Ovary (tissue), 9 donors: ENCODE data around the gene SAMMSON. TPM values are rescaled to one million over a fixed set of nuclear protein-coding genes. Genes with fewer than 3 reads are reported as not detected.

Experiments used
- DNase-seq, 5 donors: peaks; one replicate each; pipeline ENCODE4 v3.0.0-alpha.2; 2019 to 2020
- H3K27ac ChIP-seq, 2 donors: fragments of 200-600 bp; one replicate each; pipeline versions ENCODE4 v1.5.1 to v1.8.0; 2019 to 2022
- H3K27me3 ChIP-seq: fragments of 200-600 bp; one replicate; pipeline ENCODE4 v1.8.0; 2022
- H3K36me3 ChIP-seq: fragments of 200-600 bp; sonication (generic); one replicate; pipeline ENCODE4 v1.5.1; 2019
- H3K4me1 ChIP-seq: one replicate; pipeline ENCODE4 v1.8.1; 2013; ENCODE audit warnings: mild to moderate bottlenecking, moderate library complexity; ENCODE audit not compliant: insufficient read depth
- H3K4me3 ChIP-seq: fragments of 200-600 bp; sonication (generic); one replicate; pipeline ENCODE4 v1.5.1; 2017
- H3K9me3 ChIP-seq, 2 donors: fragments of 200-600 bp in 1 of 2; sonication (generic) in 1 of 2; one replicate each; pipeline versions ENCODE4 v1.5.1 to v1.8.1; 2013 to 2019; ENCODE audit warnings: mild to moderate bottlenecking in 1 of 2, moderate library complexity in 1 of 2
- CTCF ChIP-seq, 3 donors: fragments of 450-650 bp in 2 of 3; fragments of 200-600 bp in 1 of 3; IDR thresholded peaks; one replicate each; pipeline versions ENCODE4 v1.5.1 to v1.8.0; 2016 to 2022; ENCODE audit warnings: antibody characterized with exemption in 3 of 3, mild to moderate bottlenecking in 1 of 3
- EP300 ChIP-seq: sonication (generic); formaldehyde crosslinking; IDR thresholded peaks from one replicate; pipeline ENCODE4 v1.6.1; 2017; ENCODE audit warnings: antibody characterized with exemption
- POLR2A ChIP-seq: fragments of 450-650 bp; IDR thresholded peaks from one replicate; pipeline ENCODE4 v1.6.1; 2017; ENCODE audit warnings: antibody characterized with exemption, mild to moderate bottlenecking, moderate library complexity
- WGBS, 3 donors: extraction: QIAGEN DNeasy Blood & Tissue Kit in 1 of 3; methylation state at CpG; one replicate each; pipeline versions ENCODE4 v1.1.5 to v1.1.7; 2013 to 2017; 5-methylcytosine and 5-hydroxymethylcytosine counted together
- intact Hi-C, 4 donors: fragments of 100-400 bp; cut with DNase I; formaldehyde crosslinking; loops; one replicate each; pipeline versions ENCODE4 v1.11.0 to v1.15.1; 2022 to 2023
- polyA plus RNA-seq, 2 donors: library from polyadenylated mRNA; stranded (reverse); fragments of 200-250 nt in 1 of 2; fragments of 350-450 nt in 1 of 2; fragmentation: Illumina TruSeq in 1 of 2; extraction: RNeasy Lipid Tissue Mini Kit (QIAGEN cat#74804) in 1 of 2; gene quantifications; one replicate each; pipeline ENCODE4 v1.2.3, GENCODE V29; 2013 to 2014
- total RNA-seq, 7 donors: library from RNA; depleted of rRNA in 2 of 7; stranded (reverse); fragments of >200 nt in 2 of 7; fragmentation: NEBNext Ultra II Directional in 3 of 7; extraction: Animal tissue kit (Norgen Biotek cat#: 25700) in 3 of 7; gene quantifications; one replicate each; pipeline versions ENCODE4 v1.1.0 to v1.2.4, GENCODE V29; 2016 to 2023
- donor health status: DM: no; HTN: no; CAD: no; lungs with moderate emphysema.
- donor health status: DM: no; HTN: no; CAD: no.
- donor health status: Bipolar disorder and iron deficiency.
- donor health status: DM: yes; HTN: yes; CAD: no.
- donor health status: DM: no; HTN: no; CAD: no.
- donor health status: DM: yes; HTN: yes; CAD: no.

Gene SAMMSON
- total and polyA plus RNA-seq, 9 donors = 0.20 to 0.57 (median 0.31) TPM; not detected in 1

- H3K4me1 ChIP-seq = peaks cover 3% of the 10 kb centered on the region
- H3K27ac ChIP-seq = no peak overlapping the region
- H3K9me3 ChIP-seq = no peaks in the 10 kb centered on the region
- no peak for DNase-seq
- no peak overlapping the region for H3K4me3 ChIP-seq
- WGBS, 3 donors = 12 to 19% (median 16%) methylated on average over 4 of the region's 4 CpGs
- no peaks in the 10 kb centered on the region for H3K27me3 ChIP-seq
- TF ChIP-seq CTCF (IDR thresholded peaks at IDR 0.05) (no peak), POLR2A (no peak), EP300 (no peak)
- no peaks in the 10 kb centered on the region for H3K36me3 ChIP-seq
- intact Hi-C loops = no loop called here
These were observed 1.1 kb downstream of the SAMMSON start for GRCh38 chr3:70000563-70001081.

GRCh38 chr3:70003119-70003518, 3.6 kb downstream of the SAMMSON start:
- intact Hi-C loops = no loop called here
- TF ChIP-seq CTCF (IDR thresholded peaks at IDR 0.05) (no peak), EP300 (no peak), POLR2A (no peak)
- Histone ChIP-seq H3K4me3 (no peak overlapping the region), H3K27me3 (no peaks in the 10 kb centered on the region), H3K27ac (no peak overlapping the region), H3K9me3 (no peaks in the 10 kb centered on the region), H3K4me1 (peaks cover 3% of the 10 kb centered on the region), H3K36me3 (no peaks in the 10 kb centered on the region)
- no peak for DNase-seq

- no peaks in the 10 kb centered on the region for H3K4me1 ChIP-seq
- H3K27ac ChIP-seq = no peak overlapping the region
- no peaks in the 10 kb centered on the region for H3K36me3 ChIP-seq
- WGBS, 3 donors = 83 to 91% (median 90%) methylated on average over 4 of the region's 4 CpGs
- H3K27me3 ChIP-seq = no peaks in the 10 kb centered on the region
- intact Hi-C loops = no loop called here
- TF ChIP-seq EP300 (no peak), CTCF (IDR thresholded peaks at IDR 0.05) (no peak)
- no peak overlapping the region for H3K4me3 ChIP-seq
- no peaks in the 10 kb centered on the region for H3K9me3 ChIP-seq
- DNase-seq = no peak
These were observed 6.6 kb downstream of the SAMMSON start for GRCh38 chr3:70006089-70006488.

GRCh38 chr3:70010346-70010745, 10.8 kb downstream of the SAMMSON start:
- WGBS, 3 donors = 89 to 93% (median 90%) methylated on average over 2 of the region's 2 CpGs
- Histone ChIP-seq H3K27ac (no peak overlapping the region), H3K9me3 (no peaks in the 10 kb centered on the region), H3K36me3 (no peaks in the 10 kb centered on the region), H3K27me3 (no peaks in the 10 kb centered on the region), H3K4me1 (no peaks in the 10 kb centered on the region), H3K4me3 (no peak overlapping the region)
- TF ChIP-seq POLR2A (no peak), EP300 (no peak), CTCF (IDR thresholded peaks at IDR 0.05) (no peak)
- DNase-seq = no peak
- intact Hi-C loops = no loop called here

- Histone ChIP-seq H3K27ac (no peak overlapping the region), H3K4me1 (no peaks in the 10 kb centered on the region), H3K9me3 (no peaks in the 10 kb centered on the region), H3K36me3 (no peaks in the 10 kb centered on the region), H3K4me3 (no peak overlapping the region), H3K27me3 (no peaks in the 10 kb centered on the region)
- TF ChIP-seq CTCF (IDR thresholded peaks at IDR 0.05) = no peak
- no peak for TF ChIP-seq EP300
- TF ChIP-seq POLR2A = no peak
- 26 to 56% (median 52%) methylated on average over 1 of the region's 1 CpG for WGBS, 3 donors
- intact Hi-C loops = no loop called here
- DNase-seq = no peak
These were observed 12.0 kb downstream of the SAMMSON start for GRCh38 chr3:70011582-70011981.
